Psoas muscle (tissue), 8 donors: ENCODE data around the gene C1QB. TPM values are rescaled to one million over a fixed set of nuclear protein-coding genes. Genes with fewer than 3 reads are reported as not detected.
"Not testable (repeated sequence)": the region's sequence is repeated elsewhere in the genome, so short reads cannot be mapped to it uniquely, and the experiment has no call there.

Source experiments
- ATAC-seq, 4 donors: fragments of 200-7000 bp; cut with Tn5 transposase; one replicate each; pipeline ENCODE4 v1.9.1; 2020; ENCODE audit warnings: moderate library complexity in 3 of 4, mild to moderate bottlenecking in 2 of 4
- DNase-seq, 2 donors: peaks; one replicate each; pipeline ENCODE4 v3.0.0-alpha.2; 2020
- H3K27ac ChIP-seq: fragments of 200-600 bp; one replicate; pipeline ENCODE4 v1.8.0; 2022
- H3K27me3 ChIP-seq, 3 donors: fragments of 200-600 bp in 1 of 3; one replicate each; pipeline versions ENCODE4 v1.6.1 to v1.8.0; 2013 to 2022; ENCODE audit warnings: low read length in 2 of 3, mild to moderate bottlenecking in 2 of 3, moderate library complexity in 1 of 3; ENCODE audit not compliant: insufficient read depth in 3 of 3
- H3K36me3 ChIP-seq, 2 donors: fragments of 200-600 bp in 1 of 2; one replicate each; pipeline versions ENCODE4 v1.6.1 to v1.8.0; 2013 to 2022; ENCODE audit warnings: low read depth in 1 of 2, mild to moderate bottlenecking in 1 of 2, moderate library complexity in 1 of 2; ENCODE audit not compliant: insufficient read depth in 1 of 2
- H3K4me1 ChIP-seq: fragments of 200-600 bp; one replicate; pipeline ENCODE4 v1.8.0; 2022
- H3K4me3 ChIP-seq: fragments of 200-600 bp; one replicate; pipeline ENCODE4 v1.8.0; 2022; ENCODE audit warnings: mild to moderate bottlenecking
- H3K9me3 ChIP-seq: fragments of 200-600 bp; one replicate; pipeline ENCODE4 v1.8.0; 2022
- WGBS, 3 donors: extraction: QIAGEN DNeasy Blood & Tissue Kit; methylation state at CpG; one replicate each; pipeline versions ENCODE4 v1.1.6 to v1.1.7; 2013; 5-methylcytosine and 5-hydroxymethylcytosine counted together
- intact Hi-C, 2 donors: fragments of 100-400 bp; cut with DNase I; formaldehyde crosslinking; loops; one replicate each; pipeline versions ENCODE4 v1.11.0 to v1.14.2; 2022
- polyA plus RNA-seq, 3 donors: library from polyadenylated mRNA; stranded (reverse); fragments of 200-250 nt; gene quantifications; one replicate each; pipeline ENCODE4 v1.2.3, GENCODE V29; 2013
- total RNA-seq, 4 donors: library from RNA; stranded (reverse); fragmentation: NEBNext Ultra II Directional in 2 of 4; extraction: Animal tissue kit (Norgen Biotek cat#: 25700) in 2 of 4; gene quantifications; one replicate each; pipeline versions ENCODE4 v1.2.1 to v1.2.4, GENCODE V29; 2021 to 2023
- TF ChIP-seq, protein P1 (sequence below): fragments of 200-600 bp; IDR thresholded peaks from one replicate; pipeline ENCODE4 v1.8.0; 2022; ENCODE audit warnings: antibody characterized with exemption
- donor health status: healthy with polysubstance abuse.
- donor health status: DM: no; HTN: no; CAD: no; lungs with moderate emphysema.
- donor health status: Bipolar disorder and iron deficiency.
- donor health status: healthy.
- donor health status: DM: yes; HTN: yes; CAD: no.
- donor health status: DM: no; HTN: no; CAD: no.
- donor health status: DM: no; HTN: no; CAD: no.
- donor health status: DM: yes; HTN: yes; CAD: no.

The C1QB gene
- total and polyA plus RNA-seq, 7 donors = 14.8 to 47.6 (median 25.6) TPM

DNA sequence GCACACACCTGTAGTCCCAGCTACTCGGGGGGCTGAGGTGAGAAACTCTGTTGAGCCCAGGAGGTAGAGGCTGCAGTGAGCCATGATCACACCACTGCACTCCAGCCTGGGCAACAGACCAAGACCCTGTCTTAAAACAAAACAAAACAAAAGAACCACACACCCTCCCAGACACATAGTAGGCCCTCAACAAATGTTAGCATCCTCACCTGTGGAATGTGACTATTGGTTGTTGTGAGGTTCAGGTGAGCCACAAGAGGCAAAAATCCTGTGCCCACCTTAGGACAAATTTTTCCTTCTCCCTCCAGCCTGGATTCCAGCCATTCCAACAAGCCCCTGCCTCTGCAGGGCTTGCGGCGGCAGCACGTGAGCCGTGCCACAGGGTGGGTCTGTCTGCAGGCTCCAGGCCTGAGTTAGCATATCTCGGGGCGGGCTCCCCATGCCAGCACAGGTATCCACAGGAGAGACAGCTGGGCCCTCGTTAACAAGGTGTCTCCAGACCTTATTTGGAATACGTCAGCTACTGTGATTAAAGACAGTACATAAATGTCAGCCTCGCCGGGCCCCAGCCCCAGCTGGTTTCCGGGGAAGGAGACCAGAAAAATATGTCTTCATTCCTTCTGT is 17.4 kb downstream of the C1QB start:
- no peaks in the 10 kb centered on the region for H3K36me3 ChIP-seq
- peaks cover 0 to 67% (median 22%) of the 10 kb centered on the region in 3 donors for H3K27me3 ChIP-seq
- TF ChIP-seq, protein P1, sequence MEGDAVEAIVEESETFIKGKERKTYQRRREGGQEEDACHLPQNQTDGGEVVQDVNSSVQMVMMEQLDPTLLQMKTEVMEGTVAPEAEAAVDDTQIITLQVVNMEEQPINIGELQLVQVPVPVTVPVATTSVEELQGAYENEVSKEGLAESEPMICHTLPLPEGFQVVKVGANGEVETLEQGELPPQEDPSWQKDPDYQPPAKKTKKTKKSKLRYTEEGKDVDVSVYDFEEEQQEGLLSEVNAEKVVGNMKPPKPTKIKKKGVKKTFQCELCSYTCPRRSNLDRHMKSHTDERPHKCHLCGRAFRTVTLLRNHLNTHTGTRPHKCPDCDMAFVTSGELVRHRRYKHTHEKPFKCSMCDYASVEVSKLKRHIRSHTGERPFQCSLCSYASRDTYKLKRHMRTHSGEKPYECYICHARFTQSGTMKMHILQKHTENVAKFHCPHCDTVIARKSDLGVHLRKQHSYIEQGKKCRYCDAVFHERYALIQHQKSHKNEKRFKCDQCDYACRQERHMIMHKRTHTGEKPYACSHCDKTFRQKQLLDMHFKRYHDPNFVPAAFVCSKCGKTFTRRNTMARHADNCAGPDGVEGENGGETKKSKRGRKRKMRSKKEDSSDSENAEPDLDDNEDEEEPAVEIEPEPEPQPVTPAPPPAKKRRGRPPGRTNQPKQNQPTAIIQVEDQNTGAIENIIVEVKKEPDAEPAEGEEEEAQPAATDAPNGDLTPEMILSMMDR = no peak
- WGBS, 3 donors = 30 to 43% (median 34%) methylated on average over 12 of the region's 12 CpGs
- H3K4me3 ChIP-seq = no peak overlapping the region
- no peaks in the 10 kb centered on the region for H3K4me1 ChIP-seq
- H3K9me3 ChIP-seq = no peaks in the 10 kb centered on the region
- intact Hi-C loops = no loop called here
- DNase-seq (no peak), ATAC-seq (no peak)
- H3K27ac ChIP-seq = no peak overlapping the region

DNA sequence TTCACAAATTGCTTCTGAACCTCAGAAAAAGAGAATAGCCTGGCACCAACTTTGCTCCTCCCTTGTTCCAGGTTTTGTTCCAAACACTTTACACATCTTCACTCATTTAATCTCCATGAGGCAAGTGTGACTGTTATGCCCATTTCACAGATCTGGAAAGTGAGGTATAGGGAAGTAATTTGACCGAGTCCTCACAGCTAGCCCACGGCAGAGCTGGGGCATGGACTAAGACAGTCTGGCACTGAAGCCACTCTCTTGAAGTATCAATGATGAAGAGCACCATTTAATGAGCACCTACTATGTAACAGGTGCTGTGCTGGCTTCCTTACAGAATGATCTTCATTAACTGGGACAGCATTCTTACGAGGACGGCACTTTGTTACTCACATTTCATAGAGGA is 19.0 kb downstream of the C1QB start:
- ATAC-seq (no peak), DNase-seq (no peak)
- H3K9me3 ChIP-seq = no peaks in the 10 kb centered on the region
- no peaks in the 10 kb centered on the region for H3K36me3 ChIP-seq
- 61 to 74% (median 66%) methylated on average over 4 of the region's 4 CpGs for WGBS, 3 donors
- H3K27me3 ChIP-seq = peaks cover 0 to 80% (median 22%) of the 10 kb centered on the region in 3 donors
- no peaks in the 10 kb centered on the region for H3K4me1 ChIP-seq
- TF ChIP-seq, protein P1 = no peak
- H3K4me3 ChIP-seq = no peak overlapping the region
- H3K27ac ChIP-seq = no peak overlapping the region
- intact Hi-C loops = no loop called here

DNA sequence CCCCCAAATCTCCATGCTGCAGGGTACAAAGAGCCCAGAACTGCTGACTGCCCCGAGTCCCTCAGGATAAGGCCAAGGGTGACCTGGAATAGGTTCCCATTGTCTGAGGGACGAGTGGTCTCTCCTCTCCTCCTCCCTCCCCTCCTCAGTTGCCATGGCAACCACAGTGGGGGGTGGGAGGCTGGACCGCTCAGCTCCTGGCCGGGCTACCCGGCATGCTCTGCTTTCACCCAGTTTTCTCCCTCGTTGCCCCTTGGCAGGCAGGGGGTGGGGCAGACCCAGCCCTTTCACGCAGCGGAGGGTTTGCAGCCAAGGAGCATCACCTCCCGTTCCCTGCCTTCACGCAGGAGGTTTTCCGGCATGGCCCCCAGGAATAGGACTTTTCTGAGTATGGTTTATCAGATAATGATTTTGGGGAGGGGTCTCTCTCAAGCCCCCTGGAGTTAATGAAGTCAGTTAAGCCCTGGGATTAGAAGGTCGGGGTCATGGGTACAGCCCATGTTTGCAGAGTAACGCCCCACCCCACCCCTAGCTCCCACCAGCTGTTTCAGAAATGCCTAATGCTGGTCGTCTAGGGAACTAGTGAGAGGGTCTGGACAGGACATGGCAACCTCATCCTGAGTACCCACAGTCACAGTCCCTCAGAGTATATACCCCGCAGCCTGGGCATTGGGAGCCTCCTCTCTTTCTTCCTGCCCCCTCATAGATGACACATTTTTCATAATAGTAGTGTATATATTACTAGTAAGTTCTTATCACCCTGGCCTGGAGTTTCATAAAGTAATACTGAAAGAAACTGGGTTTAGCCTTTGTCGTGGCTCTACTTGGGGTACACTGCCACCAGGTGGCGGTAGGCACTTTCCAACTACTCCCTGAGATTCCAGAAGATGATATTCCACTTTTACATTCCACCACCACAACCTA is 20.7 kb downstream of the C1QB start:
- peak in 1 of 2 donors; percentile 50 for DNase-seq
- Histone ChIP-seq H3K4me1 (no peaks in the 10 kb centered on the region), H3K27ac (no peak overlapping the region), H3K4me3 (no peak overlapping the region), H3K36me3 (no peaks in the 10 kb centered on the region), H3K9me3 (no peaks in the 10 kb centered on the region), H3K27me3 (peaks cover 0 to 77% (median 16%) of the 10 kb centered on the region in 3 donors)
- intact Hi-C loops = no loop called here
- WGBS, 3 donors = 7 to 12% (median 9%) methylated on average over 17 of the region's 17 CpGs
- TF ChIP-seq, protein P1 = peak; percentile 56
- peak in 1 of 4 donors; percentile 29 for ATAC-seq

DNA sequence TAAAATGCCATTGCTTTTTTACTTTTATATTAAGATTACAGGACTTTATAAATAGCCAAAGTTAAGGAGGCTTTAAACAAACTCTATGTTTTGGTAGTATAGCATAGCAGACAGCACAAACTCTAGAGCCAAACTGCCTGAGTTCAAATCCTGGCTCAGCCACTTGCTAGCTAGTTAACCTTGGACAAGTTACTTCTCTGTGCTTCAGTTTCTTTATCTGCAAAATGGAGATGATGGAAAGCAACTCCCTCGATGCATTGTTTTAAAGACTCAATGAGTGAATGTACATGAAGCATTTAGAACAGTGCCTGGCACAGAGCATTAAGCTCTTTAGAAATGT is 21.3 kb downstream of the C1QB start:
- no peaks in the 10 kb centered on the region for H3K9me3 ChIP-seq
- H3K4me3 ChIP-seq = no peak overlapping the region
- H3K36me3 ChIP-seq = no peaks in the 10 kb centered on the region
- H3K27me3 ChIP-seq = peaks cover 0 to 73% (median 16%) of the 10 kb centered on the region in 3 donors
- no peak for DNase-seq
- WGBS, 3 donors = 50 to 55% (median 53%) methylated on average over 1 of the region's 1 CpG
- no peak for ATAC-seq
- no peak overlapping the region for H3K27ac ChIP-seq
- intact Hi-C loops = no loop called here
- TF ChIP-seq, protein P1 = no peak
- H3K4me1 ChIP-seq = no peaks in the 10 kb centered on the region

DNA sequence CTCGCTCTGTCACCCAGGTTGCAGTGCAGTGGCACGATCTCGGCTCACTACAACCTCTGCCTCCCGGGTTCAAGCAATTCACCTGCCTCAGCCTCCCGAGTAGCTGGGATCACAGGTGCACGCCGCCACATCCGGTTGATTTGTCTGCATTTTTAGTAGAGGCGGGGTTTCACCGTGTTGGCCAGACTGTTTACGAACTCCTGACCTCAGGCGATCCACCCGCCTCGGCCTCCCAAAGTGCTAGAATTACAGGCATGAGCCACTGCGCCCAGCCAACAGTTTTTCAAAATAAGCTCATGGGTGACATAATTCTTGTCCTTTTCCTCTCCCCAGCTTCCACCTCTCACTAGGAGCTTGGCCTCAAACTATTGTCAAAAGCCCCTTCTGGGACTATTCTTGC is 23.1 kb downstream of the C1QB start:
- ATAC-seq, H3K27ac ChIP-seq, H3K36me3 ChIP-seq, H3K9me3 ChIP-seq, H3K4me1 ChIP-seq, H3K4me3 ChIP-seq, intact Hi-C loops, DNase-seq: not testable (repeated sequence)
- peaks cover 0 to 59% (median 13%) of the 10 kb centered on the region in 3 donors for H3K27me3 ChIP-seq
- 74 to 79% (median 75%) methylated on average over 15 of the region's 15 CpGs for WGBS, 3 donors
